RWPE1 (cell line): ENCODE results near the gene ADAP1.
"Not testable (repeated sequence)": the region's sequence is repeated elsewhere in the genome, so short reads cannot be mapped to it uniquely, and the experiment has no call there.

Source experiments
- CTCF ChIA-PET: fragments of 350-600 bp; sonication (Branson Sonifier 250); formaldehyde crosslinking; extraction: SDS; loops from one replicate; lab custom pipeline; 2021; lab: Yijun Ruan, JAX
- POLR2A ChIA-PET: fragments of 400-600 bp; formaldehyde crosslinking; extraction: SDS; loops from one replicate; lab custom pipeline; 2020; ENCODE audit warnings: antibody characterized with exemption; ENCODE audit not compliant: low non-redundant PET; lab: Yijun Ruan, JAX
- DNase-seq: peaks from one replicate; pipeline ENCODE4 v3.0.0; 2012; ENCODE audit warnings: low spot score
- H3K27ac ChIP-seq: fragments of 450-650 bp; 2 replicates; pipeline ENCODE4 v1.5.1; 2017
- TF ChIP-seq, protein P1 (sequence below): fragments of 450-650 bp; conservative IDR thresholded peaks from 2 replicates; pipeline ENCODE4 v1.5.1; 2017; ENCODE audit warnings: low read depth, mild to moderate bottlenecking

Gene ADAP1

DNA sequence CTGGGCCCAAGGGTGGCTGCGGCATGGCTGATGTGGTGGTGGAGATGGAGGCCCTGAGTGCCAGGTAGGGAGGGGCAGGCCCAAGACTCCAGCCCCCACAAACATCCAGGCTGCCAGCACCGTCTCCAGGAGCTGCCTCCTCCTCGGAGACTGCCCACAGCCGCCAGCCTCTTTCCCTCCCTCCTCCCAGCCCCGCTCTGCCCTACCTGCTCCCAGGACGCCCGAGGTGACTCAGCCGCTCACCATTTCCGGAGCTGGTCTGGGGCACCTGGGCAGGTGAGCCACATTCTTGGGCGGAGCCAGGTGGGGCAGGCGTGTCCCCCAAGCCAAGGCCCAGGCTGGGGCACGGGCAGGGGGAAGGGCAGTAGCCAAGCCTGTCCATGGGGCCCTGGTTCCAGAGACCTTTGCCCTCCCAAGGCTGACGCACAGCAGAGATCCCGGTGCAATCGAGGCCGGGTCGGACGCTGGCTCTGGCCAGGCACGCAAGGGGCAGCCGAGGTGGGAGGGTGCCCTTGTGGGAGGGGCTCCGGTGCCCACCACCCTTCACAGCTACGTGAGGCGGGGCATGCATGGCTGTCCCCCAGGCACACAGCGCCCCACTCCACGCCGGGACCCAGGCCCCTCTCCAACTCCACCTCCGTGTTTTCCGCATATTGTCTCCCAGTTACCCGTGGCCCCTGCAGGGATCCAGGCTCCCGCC, 8.8 kb downstream of the ADAP1 start:
- DNase-seq: peak; percentile 97
- peak overlapping the region; percentile 87 for H3K27ac ChIP-seq
- ChIA-PET CTCF (interaction anchor here (0.7 to 1.0 kb wide), 2 partner anchors 9 to 26 kb away, joined by 3 to 4 read pairs; partner anchors contain the start of gene ADAP1), POLR2A (interaction anchor here (0.5 kb wide), 1 partner anchor 278 kb away, joined by 3 read pairs; no protein-coding TSS in a partner anchor)
- TF ChIP-seq, protein P1, sequence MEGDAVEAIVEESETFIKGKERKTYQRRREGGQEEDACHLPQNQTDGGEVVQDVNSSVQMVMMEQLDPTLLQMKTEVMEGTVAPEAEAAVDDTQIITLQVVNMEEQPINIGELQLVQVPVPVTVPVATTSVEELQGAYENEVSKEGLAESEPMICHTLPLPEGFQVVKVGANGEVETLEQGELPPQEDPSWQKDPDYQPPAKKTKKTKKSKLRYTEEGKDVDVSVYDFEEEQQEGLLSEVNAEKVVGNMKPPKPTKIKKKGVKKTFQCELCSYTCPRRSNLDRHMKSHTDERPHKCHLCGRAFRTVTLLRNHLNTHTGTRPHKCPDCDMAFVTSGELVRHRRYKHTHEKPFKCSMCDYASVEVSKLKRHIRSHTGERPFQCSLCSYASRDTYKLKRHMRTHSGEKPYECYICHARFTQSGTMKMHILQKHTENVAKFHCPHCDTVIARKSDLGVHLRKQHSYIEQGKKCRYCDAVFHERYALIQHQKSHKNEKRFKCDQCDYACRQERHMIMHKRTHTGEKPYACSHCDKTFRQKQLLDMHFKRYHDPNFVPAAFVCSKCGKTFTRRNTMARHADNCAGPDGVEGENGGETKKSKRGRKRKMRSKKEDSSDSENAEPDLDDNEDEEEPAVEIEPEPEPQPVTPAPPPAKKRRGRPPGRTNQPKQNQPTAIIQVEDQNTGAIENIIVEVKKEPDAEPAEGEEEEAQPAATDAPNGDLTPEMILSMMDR: no peak

DNA sequence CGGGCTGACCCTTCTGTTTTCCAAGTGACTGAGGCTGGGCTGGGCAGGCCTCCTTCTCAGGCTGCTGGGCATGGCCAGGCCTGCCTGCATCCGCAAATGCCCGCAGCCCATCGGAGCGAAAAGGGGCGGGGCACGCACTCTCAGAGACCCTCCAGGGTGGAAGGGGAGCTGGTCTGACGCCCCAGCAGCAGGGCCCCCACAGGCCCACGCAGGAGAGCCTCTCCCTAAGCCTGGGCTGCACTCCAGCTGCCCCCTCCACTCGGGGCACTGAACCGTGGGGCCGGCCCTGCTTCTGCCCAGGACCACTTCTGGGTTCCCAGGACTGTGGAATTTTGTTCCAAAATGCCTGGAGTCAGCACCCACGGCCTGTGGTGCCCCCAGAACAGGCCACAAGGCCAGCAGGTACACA, 9.3 kb downstream of the ADAP1 start:
- ChIA-PET CTCF (no interaction called here), POLR2A (no interaction called here)
- no peak for DNase-seq
- TF ChIP-seq, protein P1: no peak
- H3K27ac ChIP-seq: peak overlapping the region; percentile 87

DNA sequence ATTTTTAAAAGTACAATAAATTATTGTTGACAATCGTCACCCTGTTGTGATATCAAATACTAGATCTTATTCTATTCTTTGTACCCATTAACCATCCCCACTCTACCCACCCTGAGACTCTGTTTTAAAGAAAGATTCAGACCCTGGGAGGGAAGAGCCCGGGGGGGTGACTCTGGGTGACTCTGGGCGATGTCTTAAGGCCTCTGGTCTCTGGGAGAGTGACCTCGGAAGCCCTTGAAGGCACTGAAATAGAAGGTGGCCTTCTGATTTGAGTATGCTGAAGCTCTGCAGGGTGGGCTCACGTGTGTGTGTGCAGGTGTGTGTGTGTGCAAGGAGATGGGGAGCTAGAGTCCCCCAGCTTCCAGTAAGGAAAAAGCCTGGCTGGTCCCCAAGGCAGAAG, 9.7 kb downstream of the ADAP1 start:
- peak overlapping the region; percentile 87 for H3K27ac ChIP-seq
- ChIA-PET POLR2A (no interaction called here), CTCF (interaction anchor here (0.6 kb wide), 1 partner anchor 10 kb away, joined by 4 read pairs; the partner anchor contains the start of gene ADAP1)
- DNase-seq: no peak
- TF ChIP-seq, protein P1: no peak

DNA sequence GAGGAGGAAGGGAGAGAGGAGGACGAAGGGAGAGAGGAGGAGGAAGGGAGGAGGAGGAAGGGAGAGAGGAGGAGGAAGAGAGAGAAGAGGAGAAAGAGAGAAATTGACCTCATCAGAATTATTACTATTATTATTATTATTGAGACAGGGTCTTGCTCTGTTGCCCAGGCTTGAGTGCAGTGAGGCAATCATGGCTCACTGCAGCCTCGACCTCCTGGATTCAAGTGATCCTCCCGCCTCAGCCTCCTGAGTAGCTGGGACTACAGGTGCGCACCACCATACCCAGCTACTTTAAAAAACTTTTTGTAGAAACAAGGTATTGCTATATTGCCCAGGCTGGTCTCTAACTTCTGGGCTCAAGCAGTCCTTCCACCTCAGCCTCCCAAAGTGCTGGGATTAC, 10.7 kb downstream of the ADAP1 start:
- CTCF ChIA-PET: interaction anchor here (0.7 kb wide), 1 partner anchor 612 kb away, joined by 3 read pairs; the partner anchor contains the start of gene TMEM184A
- peak overlapping the region; percentile 87; the same call in 1 of the 2 replicates for H3K27ac ChIP-seq
- POLR2A ChIA-PET, DNase-seq: not testable (repeated sequence)

DNA sequence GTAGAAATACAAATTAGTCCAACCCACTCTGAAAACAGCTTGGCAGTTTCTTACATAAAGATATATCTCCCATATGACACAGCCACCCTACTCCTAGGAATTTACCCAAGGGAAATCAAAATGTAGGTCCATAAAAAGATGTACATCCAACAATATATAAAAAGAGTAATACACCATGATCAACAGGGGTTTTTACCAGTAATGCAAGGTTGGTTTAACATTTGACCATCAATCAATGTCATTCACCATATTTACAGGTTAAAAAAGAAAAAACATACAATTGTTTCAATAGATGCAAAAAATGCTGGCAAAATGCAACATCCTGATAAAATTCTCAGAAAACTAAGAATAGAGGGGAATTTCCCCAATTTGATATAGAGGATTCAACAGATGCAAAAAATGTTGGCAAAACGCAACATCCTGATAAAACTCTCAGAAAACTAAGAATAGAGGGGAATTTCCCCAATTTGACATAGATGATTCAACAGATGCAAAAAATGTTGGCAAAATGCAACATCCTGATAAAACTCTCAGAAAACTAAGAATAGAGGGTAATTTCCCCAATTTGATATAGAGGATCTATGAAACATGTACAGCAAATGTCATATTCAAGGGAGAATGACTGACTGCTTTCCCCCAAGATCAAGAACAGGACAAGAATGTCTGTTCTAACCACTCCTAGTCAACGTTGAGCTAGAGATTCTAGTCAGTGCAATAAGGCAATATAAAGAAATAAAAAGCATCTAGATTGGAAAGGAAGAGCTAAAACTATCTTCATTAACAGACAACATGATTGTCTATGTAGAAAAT, 13.7 kb downstream of the ADAP1 start:
- DNase-seq: no peak
- POLR2A ChIA-PET: interaction anchor here (0.7 kb wide), 1 partner anchor 232 kb away, joined by 3 read pairs; no protein-coding TSS in a partner anchor
- TF ChIP-seq, protein P1: no peak
- no peak overlapping the region for H3K27ac ChIP-seq
- CTCF ChIA-PET: no interaction called here

DNA sequence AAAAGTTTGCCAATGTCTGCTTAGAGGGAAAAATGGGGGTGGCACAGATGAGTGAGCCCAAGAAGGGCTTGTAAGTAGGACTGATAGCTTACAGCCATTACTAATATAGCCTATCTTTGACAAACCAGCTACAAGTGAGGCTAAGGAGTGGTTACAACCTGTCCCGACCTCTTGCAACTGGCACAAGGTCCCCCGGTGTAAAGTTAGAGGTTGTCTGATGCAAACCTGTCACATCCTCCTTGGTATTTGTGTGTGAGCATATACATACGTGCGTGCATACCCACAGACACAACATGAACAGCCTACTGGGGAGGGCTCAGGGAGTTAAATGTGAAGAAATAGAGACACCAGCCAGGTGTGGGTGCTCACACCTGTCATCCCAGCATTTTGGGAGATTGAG, 14.6 kb downstream of the ADAP1 start:
- DNase-seq: no peak
- ChIA-PET POLR2A (no interaction called here), CTCF (interaction anchor here (0.6 kb wide), 2 partner anchors 31 to 114 kb away, joined by 3 read pairs; no protein-coding TSS in a partner anchor)
- TF ChIP-seq, protein P1: no peak
- H3K27ac ChIP-seq: no peak overlapping the region
